Measurements from ENCODE around the gene DCC.

- TF ChIP-seq, protein P1, sequence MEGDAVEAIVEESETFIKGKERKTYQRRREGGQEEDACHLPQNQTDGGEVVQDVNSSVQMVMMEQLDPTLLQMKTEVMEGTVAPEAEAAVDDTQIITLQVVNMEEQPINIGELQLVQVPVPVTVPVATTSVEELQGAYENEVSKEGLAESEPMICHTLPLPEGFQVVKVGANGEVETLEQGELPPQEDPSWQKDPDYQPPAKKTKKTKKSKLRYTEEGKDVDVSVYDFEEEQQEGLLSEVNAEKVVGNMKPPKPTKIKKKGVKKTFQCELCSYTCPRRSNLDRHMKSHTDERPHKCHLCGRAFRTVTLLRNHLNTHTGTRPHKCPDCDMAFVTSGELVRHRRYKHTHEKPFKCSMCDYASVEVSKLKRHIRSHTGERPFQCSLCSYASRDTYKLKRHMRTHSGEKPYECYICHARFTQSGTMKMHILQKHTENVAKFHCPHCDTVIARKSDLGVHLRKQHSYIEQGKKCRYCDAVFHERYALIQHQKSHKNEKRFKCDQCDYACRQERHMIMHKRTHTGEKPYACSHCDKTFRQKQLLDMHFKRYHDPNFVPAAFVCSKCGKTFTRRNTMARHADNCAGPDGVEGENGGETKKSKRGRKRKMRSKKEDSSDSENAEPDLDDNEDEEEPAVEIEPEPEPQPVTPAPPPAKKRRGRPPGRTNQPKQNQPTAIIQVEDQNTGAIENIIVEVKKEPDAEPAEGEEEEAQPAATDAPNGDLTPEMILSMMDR (conservative IDR thresholded peaks at IDR 0.05 in 1 of 2, IDR thresholded peaks at IDR 0.05 in 1 of 2; ENCODE audit: low read depth in 1 of 2, low read length in 2 of 2): no peak
- no peak for TF ChIP-seq EZH2 (IDR thresholded peaks at IDR 0.05; ENCODE audit: low read length, missing control alignments)
These were observed 1191.9 kb downstream of the DCC start for GRCh38 chr18:53531896-53532295.

Data from fibroblast of lung (primary cell).